NCI-H146 (cell line): Measurements from ENCODE around the gene PRKAG3.
"Not testable (repeated sequence)": the region's sequence is repeated elsewhere in the genome, so short reads cannot be mapped to it uniquely, and the experiment has no call there.

Source experiments
- DNase-seq: peaks from one replicate; lab custom pipeline; 2025; lab: John Stamatoyannopoulos, UW

The PRKAG3 gene

DNA sequence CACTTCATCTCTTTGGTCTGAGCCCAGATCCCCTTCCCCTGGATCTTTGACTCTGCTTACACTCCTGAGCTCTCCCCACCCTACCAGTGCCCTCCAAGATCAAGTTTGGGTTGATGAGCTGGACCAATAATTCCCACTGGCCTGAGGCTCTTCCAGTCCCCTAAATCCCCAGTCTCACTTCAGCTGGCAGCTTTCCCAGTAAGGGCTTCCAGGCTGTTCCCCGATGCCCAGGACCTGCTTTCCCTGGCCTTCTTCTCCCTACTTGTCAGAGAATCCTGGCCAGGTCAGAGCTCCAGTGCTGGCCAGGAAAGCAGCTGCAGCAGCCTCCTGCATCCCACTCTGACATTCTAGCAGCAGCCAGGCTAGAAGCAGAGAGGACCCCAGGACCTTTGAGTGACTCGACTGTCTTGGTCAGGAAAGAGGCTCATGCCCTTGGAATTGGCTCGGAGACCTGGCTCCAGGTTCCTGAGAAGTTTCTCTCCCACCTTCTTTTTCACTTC lies 31.5 kb upstream of the PRKAG3 start:
- DNase-seq: no peak

DNA sequence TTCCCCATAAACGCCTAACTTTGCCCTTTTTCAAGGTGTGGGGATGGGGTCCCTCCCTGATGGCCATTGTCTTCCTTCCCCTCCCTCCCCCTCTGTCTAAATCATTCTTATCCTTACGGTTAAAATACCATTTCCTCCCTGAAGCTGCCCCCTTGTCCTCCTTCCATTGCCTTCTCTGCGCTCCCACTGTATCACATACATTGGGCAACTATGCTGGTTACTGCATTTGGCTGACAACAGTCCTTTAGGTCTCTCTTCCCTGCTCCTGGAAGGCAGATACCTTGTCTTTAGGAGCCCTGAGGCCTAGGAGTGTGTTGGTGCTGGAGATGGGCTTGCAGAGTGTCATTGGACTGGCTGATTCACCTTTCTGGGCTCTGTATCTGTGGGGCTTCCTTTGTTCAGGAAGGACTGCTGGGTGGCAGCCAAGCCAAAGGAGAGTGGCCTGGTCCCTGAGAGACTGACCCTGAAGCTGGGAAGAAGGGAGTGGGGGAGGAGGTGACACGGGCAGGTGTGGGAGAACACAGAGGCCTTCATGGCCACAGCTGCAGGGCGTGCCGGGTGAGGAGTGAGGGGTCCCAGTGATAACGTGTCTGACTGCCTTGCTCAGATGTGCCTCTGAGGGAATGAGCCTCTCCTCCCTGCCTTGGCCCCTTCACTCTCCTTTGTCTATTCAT lies 30.2 kb upstream of the PRKAG3 start:
- no peak for DNase-seq

DNA sequence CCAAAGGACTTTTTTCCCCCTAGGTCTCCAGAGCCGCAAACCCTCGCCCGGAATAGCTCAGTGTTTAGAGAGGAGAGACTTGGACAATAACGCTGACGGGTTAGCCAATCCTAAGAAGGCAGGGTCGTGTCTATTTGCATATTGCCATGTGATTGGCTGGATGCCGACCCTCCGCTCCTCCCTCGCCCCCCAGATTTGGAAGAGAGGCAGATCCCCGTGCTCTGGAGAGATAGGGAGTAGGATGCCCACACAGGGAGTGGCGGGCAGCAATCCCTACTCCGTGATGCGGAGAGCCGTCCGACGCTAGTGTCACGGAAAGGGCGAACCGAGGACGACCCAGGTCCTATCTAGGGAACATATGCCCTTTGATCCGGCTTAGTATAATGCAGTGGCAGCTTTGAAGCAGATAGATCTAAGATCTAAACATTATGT lies 29.4 kb upstream of the PRKAG3 start:
- peak; percentile 79 for DNase-seq

DNA sequence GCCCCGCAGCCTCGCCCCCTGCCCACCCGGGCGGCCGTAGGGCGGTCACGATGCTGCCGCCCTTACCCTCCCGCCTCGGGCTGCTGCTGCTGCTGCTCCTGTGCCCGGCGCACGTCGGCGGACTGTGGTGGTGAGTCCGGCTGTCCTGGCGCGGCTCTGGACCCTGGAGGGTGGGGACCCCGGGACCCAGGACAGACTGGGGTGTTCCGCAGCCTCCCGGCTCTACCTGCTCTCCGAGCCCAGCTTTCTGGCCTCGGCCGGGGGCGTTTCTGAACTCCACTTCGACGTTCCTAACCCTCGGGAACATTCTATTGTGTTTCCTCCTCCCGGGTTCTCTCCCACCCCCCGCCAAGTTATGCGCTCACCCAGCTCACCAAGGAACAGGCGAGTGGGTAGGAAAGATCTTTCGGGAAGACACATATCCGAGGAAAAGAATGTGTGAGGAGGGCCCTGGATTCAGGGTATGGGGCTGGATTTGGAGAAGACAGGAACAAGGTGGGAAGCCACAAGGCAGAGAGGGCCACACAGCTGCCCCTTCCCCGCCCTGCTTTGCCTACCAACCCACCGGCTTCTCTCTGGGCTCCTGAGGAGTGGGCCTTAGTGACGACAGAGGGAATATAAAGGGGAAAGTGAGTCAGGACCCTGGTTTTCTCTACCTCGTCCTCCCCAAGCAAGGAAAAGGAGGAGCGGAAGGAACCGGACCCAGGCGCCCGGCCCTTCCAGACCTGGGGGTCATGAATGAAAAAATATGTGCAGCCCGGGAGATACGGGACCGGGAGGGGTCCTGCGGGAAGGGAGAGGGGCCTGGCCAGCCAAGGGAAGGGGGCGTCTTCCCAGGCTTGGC lies 28.6 kb upstream of the PRKAG3 start:
- DNase-seq: no peak

DNA sequence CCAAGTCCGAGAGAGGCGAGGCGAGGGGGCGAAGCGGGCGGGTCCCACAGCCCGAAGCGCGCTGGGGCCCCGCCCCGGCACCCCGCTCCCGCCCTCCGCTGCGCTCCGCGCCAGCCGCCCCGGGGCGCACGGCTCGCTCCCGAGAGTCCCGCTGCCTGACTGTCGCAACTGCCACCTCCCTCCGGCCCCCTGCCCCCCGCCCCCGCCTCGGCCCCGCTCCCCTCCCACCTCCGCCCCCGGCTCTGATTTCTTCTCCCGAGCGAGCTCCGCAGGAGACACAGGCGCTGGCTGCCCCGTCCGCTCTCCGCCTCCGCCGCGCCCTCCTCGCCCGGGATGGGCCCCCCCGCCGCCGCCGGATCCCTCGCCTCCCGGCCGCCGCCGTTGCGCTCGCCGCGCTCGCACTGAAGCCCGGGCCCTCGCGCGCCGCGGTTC lies 28.0 kb upstream of the PRKAG3 start, which contains the start of gene WNT6:
WNT6 (plus strand) TSS at position 250 of the 432 bp plus-strand sequence. CDS start 233 bp downstream, outside the sequence.
- DNase-seq: no peak

DNA sequence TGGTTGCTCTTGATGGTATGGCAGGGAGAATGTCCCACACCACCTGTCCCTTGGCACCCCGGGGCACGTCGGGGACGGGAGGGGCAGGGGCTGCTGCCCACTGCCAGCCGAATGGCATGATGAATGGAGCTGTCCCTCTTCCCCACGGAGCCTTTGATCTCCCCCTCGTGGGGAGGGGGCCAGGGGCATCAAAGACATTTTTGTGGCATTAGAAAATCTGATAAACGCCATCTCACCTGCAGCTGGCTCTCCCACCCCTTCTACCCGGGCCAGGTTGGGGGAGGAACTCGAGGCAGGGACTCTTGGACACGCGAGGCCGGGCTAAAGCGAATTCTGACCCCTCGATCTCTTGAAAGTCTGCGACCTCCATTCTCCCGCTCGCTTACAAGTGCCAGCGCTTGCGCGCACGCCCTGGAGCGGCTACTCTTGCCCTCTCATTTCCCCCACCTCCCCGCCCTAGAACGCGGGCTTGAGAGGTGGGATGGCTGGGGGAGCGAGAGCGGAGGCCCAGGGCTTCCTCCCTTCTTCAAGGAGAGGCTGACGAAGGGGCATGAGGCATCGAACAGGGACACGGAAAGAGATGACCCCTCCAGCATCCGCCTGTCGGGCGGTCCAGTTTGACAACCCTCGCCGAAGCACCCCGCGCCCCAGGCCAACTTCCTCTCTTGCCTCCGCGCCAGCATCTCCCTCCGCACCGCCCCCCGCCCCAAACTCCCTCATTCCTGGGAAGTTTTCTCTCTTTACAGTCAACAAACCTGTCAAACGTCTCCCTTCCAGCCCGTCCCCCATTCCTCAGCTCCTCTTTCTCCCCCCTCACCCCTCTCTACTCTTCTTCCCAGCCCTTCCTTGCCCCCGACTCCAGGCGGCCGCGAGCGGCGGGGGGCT lies 27.3 kb upstream of the PRKAG3 start:
- DNase-seq: no peak

DNA sequence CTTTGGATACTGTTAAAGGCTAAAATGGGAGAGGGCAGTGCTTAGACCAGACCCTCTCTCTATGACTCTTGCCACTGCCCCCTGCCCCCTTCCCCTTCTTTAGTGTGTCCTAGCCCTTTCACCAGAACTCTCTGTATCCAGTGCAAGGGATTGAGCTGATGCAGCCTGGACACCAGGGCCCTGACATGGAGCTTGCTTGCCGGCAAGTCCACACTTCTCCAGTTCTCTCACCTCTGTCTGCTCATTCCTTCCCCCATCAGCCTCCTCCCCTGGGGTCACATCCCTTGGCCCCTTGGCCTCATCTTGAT lies 26.5 kb upstream of the PRKAG3 start:
- DNase-seq: no peak

DNA sequence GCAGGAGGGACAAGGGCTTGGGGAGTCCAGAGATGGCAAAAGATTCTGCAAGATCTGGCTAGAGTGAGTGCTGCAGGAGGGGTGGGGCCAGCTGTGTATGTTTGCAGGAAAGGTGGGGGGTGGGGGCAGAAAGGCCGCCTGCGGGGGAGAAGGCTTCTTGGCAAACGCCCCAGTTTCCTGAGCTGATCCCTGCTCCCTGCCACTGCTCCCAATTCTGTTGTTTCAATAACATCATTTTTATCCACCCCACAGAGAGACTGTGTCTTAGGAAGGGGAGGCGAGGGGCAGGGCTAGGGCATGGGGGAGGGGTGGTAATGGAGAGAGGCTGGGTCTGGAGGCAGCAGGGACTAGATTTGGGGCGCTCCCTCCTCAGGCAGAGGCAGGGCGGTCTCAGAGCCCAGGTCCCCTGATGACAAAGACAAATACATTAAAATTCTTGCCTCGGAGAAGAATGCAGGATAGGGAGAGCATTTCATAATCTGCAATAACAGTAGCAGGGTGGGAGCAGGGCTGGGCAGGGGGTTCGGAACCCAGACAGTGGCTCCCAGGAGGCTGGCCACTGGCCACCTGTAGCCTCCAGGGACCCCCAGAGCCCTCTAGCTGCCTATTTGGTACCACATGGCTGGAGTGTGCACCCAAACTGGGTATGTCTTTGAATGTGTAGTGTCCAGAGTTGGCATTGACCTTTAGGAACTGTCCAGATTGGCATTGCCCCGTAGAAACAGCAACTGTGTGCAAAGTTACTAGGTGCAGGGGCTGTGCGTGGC lies 26.0 kb upstream of the PRKAG3 start:
- no peak for DNase-seq

DNA sequence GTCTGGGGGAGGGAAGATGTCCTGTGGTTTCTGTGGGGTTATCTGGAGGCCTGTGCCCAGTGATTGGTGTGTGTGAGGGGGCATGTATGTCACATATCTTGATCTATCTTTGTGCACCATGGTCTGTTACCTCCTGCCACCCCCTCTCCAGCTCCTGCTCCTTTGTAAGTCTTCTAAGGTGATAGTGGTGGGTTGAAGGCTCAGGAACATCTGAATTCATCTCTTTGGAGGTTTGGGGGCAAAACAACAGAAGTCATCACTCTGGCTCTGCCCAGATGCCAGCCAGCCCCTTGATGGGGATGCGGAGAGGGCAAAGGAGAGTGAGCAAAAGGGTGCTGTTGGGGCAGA lies 25.3 kb upstream of the PRKAG3 start:
- no peak for DNase-seq

DNA sequence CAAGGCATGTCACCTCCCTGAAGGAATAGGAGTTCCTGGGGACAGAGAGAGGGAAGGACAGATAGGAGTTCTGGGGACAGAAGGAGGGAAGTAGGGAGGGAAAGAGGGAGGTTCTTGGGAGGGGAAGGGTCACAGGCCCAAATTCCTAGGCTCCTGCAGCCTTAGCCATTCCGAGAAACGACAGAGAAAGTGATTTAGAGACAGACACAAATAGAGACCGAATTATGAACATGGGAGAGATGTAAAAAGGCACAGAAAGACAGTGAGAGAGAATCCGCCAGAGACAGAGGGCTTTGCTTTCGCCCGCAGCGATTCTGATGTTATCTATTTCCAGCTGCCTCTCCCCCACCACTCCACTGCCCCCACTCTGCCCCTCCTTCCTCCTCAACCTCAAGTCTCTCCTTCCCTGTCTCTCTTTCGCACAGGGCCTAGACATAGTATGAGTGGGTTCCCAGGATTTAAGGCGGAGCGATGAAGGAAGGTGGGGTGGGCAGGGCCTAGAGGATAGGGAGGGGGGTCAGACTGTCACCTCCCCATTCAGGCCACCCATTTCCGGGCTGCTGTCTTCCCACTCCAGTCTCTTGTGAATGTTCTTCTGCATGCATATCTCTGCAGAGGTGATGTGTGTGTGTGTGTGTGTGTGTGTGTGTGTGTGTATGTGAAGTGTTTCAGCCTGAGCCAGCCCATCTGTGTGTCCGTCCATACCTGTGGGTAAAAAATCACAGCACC lies 24.7 kb upstream of the PRKAG3 start:
- no peak for DNase-seq

DNA sequence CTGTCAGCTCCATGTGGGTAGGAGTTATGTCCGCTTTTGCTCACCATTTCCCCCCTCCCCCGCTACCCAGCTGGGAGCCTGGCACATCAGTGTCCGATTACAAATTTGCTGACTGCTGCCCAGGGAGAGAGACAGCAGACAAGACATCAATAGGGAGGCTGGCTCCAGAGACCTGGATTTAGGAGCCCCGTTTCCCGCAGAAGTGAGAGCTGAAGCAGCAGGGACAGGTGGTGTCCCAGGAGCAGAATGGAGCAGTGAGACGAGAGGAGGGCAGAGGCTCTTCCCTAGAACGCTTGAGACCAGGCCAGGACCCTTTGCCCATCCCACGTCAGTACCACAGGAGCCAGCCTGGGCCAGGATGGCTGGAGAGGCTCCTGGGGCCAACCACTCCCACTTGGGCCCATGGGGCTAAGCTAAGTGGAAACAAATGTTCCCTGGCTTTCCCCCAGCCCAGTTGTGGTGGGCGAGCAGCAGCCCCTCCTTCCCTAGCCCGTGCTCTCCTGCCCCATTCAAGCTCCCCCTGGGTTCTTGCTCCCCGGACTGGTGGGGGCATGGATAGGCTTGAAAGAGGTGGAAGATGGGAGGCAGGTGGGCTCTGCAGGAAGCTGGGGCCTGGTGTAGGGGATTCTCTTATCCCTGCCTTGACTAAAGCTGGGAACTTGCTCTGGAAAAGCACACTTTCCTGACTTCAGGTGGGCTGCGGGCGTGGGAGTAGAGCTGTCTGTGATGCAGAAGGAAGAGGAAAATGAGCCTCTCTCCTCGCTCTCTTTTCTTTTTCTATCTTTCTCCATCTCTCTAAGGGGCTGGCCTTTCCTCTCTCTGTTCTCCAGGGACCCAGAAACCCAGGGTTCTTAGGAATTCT lies 23.9 kb upstream of the PRKAG3 start:
- DNase-seq: no peak

DNA sequence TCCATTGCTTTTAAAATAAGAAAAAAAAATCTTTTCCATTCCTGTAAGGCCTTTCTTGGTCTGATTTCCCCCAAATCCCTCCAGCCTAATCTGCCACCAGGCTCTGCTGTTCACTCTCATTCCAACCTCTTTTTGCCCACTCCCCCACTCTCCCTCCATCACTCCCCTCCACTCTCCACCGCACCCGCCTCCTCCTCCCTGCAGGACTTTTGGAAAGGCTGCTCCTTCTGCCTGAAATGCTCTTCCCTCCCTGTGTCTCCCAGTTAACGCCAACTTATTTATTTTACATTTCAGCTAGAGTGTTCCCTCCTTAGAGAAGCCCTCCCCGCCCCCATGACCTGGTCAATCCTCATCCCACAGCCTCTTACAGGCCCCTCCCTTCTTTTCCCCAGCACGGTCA lies 23.3 kb upstream of the PRKAG3 start:
- no peak for DNase-seq

DNA sequence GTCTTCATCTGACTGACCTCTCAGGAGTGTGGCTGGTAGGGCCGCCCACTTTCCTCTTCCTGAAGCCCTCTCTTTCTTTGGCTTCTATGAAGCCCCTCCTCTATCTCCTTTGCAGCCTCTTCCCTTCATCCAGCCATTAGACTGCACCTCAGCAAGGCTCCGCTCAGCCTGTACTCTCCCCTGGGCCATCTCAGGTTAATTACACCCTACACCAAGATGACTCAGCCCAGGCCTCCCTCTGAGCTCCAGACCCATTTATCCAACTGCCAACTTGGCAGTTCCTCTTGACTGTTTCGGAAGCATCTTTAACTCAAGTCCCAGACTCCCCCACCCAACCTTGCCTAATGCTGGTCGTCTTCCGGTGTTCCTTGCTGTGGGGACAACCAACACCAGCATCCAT lies 22.2 kb upstream of the PRKAG3 start:
- peak; percentile 5 for DNase-seq

DNA sequence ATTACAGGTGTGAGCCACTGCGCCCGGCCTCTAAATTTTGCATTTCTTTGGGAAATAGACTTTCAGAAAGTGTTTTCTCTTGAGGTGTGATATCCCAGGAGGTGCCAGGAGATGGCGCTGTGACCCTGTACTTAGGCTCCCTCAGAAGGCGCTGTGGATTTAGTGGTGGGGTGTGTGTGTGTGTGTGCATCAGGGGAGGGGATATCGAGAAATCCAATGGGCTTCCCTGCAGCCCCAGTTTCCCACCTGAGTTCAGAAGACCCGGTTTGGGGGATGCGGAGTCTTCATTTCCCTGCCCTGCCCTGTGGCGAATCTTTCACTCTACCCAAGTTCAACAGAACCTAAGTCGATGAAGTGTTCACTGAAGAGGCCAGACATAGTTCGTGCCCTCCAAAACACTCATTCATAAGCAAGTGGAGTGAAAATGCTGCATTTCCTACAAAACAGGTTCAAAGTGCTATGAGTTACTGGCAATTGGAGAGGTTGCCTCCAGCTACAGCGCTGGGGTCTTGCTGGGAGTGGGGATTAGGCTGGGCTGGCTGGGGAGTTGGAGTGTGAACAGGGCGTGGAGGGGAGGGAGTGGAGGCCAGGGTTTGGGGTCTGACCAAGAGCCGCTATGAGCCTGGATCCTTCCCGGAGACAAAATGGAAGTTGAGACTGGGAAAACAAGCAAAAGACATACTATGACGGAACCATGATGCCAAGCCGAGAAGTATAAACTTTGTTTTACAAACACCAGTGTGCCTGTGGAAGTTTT lies 21.5 kb upstream of the PRKAG3 start:
- peak; percentile 44 for DNase-seq

DNA sequence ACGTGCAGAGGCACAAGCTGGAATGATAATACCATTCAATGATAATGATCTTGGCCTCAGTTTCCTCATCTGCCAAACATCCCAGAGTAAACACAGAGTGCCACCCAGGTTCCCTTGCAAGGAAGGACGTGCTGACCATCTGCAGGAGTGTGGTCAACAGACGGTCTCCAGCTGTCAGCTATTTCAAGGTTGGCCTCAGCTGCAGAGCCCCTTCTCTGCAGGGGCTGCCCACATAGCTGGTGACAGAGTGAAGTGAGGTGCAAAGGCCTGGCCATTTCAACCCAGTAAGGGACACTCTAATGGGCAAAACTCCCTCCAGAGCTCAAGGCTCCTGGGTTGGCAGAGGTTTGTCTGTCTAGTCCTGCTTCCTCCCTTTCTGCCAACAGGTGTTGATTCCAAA lies 19.7 kb upstream of the PRKAG3 start:
- DNase-seq: no peak

DNA sequence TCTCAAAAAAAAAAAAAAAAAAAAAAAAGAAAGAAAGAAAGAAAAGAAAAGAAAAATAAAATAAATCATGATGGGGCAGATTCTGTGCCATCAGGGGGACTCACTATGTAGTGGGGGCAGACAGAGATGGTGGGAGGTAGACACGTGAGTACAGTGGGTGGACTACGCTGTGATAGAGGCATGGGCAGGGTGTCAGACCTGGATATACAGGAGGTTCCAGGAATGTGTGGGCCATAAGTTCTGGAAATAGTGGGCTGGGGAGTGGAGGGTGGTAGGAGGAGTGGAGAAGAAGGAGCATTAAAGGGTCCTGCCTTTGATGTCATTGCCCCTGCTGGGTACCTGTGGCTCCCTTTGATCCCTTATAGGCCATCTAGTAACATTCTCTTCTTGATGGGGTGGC lies 19.2 kb upstream of the PRKAG3 start:
- DNase-seq: no peak

DNA sequence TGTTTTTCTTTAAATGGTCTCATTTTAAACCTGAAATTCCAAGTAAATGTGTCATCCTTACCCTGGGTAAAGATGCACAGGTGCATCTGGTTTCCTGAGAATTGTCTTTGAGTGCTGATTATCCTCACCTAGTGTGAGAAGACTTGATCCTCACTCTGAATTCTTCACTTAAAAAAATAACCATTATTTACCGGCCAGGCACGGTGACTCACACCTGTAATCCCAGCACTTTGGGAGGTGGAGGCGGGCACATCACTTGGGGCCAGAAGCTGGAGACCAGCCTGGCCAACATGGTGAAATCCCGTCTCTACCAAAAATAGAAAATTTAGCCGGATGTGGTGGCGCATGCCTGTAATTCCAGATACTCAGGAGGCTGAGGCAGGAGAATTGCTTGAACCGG lies 18.1 kb upstream of the PRKAG3 start:
- no peak for DNase-seq

DNA sequence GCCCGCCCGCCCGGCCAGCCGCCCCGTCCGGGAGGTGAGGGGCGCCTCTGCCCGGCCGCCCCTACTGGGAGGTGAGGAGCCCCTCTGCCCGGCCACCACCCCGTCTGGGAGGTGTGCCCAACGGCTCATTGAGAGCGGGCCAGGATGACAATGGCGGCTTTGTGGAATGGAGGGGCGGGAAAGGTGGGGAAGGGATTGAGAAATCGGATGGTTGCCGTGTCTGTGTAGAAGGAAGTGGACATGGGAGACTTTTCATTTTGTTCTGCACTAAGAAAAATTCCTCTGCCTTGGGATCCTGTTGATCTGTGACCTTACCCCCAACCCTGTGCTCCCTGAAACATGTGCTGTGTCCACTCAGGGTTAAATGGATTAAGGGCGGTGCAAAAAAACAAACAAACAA lies 15.4 kb upstream of the PRKAG3 start:
- DNase-seq: not testable (repeated sequence)

DNA sequence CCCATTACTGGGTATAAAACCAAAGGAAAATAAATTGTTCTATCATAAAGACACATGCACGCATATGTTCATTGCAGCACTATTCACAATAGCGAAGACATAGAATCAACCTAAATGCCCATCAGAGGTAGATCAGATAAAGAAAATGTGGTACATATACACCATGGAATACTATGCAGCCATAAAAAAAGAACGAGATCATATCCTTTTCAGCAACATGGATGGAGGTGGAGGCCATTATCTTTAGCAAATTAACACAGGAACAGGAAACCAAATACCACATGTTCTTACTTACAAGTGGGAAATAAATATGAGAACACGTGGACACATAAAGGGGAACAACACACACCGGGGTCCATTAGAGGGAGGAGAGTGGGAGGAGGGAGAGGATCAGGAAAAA lies 12.7 kb upstream of the PRKAG3 start:
- DNase-seq: not testable (repeated sequence)
